Transverse colon (tissue), 4 donors: ENCODE results near the gene LDLRAD4. TPM values are rescaled to one million over a fixed set of nuclear protein-coding genes. Genes with fewer than 3 reads are reported as not detected.

ENCODE experiments used
- DNase-seq: peaks from one replicate; pipeline ENCODE4 v3.0.0-alpha.2; 2019
- H3K27ac ChIP-seq, 4 donors: fragments of 200-600 bp; sonication (generic); 2 replicates each; pipeline ENCODE4 v1.5.1; 2016 to 2018; ENCODE audit warnings: inconsistent platforms in 4 of 4
- H3K27me3 ChIP-seq: fragments of 200-600 bp; sonication (generic); 2 replicates; pipeline ENCODE4 v1.5.1; 2017; ENCODE audit warnings: inconsistent platforms
- H3K36me3 ChIP-seq, 4 donors: fragments of 200-600 bp; sonication (generic); 2 replicates each; pipeline ENCODE4 v1.5.1; 2017 to 2019; ENCODE audit warnings: inconsistent platforms in 4 of 4
- H3K4me1 ChIP-seq, 4 donors: fragments of 200-600 bp; sonication (generic); 2 replicates each; pipeline ENCODE4 v1.5.1; 2017 to 2020; ENCODE audit warnings: inconsistent platforms in 4 of 4
- H3K4me3 ChIP-seq, 4 donors: fragments of 200-600 bp; sonication (generic); 1 replicate in 1 of 4; 2 replicates in 3 of 4; pipeline versions ENCODE4 v1.5.1 to v1.6.1; 2017 to 2019; ENCODE audit warnings: inconsistent platforms in 4 of 4
- H3K9me3 ChIP-seq, 2 donors: fragments of 200-600 bp; sonication (generic); 2 replicates each; pipeline ENCODE4 v1.5.1; 2017 to 2019; ENCODE audit warnings: inconsistent platforms in 2 of 2
- EP300 ChIP-seq: sonication (generic); formaldehyde crosslinking; IDR thresholded peaks from one replicate; pipeline ENCODE4 v1.6.1; 2017; ENCODE audit warnings: antibody characterized with exemption, low read depth
- POLR2A ChIP-seq: fragments of 450-650 bp; IDR thresholded peaks from one replicate; pipeline ENCODE4 v1.6.1; 2016; ENCODE audit warnings: antibody characterized with exemption, mild to moderate bottlenecking, moderate library complexity
- POLR2AphosphoS5 ChIP-seq, 3 donors: sonication (generic); formaldehyde crosslinking; IDR thresholded peaks; one replicate each; pipeline ENCODE4 v1.6.1; 2016; ENCODE audit warnings: antibody characterized with exemption in 3 of 3
- WGBS, 2 donors: methylation state at CpG; one replicate each; pipeline ENCODE4 v1.1.5; 2018; ENCODE audit warnings: low coverage in 1 of 2; 5-methylcytosine and 5-hydroxymethylcytosine counted together
- in situ Hi-C, 4 donors: fragments of 200-750 bp; cut with MboI; loops; one replicate each; pipeline versions ENCODE4 v1.15.0 to v1.15.1; 2017; ENCODE audit warnings: low sequenced_read_pairs in 3 of 4, low pct_ligation_motif_present in 1 of 4, low pct_unique_long_range_greater_than_20kb in 1 of 4
- intact Hi-C: fragments of 100-400 bp; cut with DNase I; formaldehyde crosslinking; loops from one replicate; pipeline ENCODE4 v1.15.1; 2023; ENCODE audit warnings: low total_unique reads
- total RNA-seq, 4 donors: library from RNA; depleted of rRNA; stranded (reverse); fragments of >200 nt; gene quantifications; one replicate each; pipeline ENCODE4 v1.1.0, GENCODE V29; 2016
- TF ChIP-seq, protein P1 (sequence below), 5 experiments: fragments of 200-600 bp in 3 of 5; fragments of 450-650 bp in 2 of 5; sonication (generic) in 3 of 5; IDR thresholded peaks; 1 replicate in 2 of 5; 2 replicates in 3 of 5; pipeline ENCODE4 v1.5.1; 2016 to 2017; ENCODE audit warnings: antibody characterized with exemption in 5 of 5, inconsistent platforms in 3 of 5, mild to moderate bottlenecking in 2 of 5, moderate library complexity in 1 of 5

The LDLRAD4 gene
- total RNA-seq, 4 donors from 2014 or later = 34.8 to 277 (median 60.6) TPM

DNA sequence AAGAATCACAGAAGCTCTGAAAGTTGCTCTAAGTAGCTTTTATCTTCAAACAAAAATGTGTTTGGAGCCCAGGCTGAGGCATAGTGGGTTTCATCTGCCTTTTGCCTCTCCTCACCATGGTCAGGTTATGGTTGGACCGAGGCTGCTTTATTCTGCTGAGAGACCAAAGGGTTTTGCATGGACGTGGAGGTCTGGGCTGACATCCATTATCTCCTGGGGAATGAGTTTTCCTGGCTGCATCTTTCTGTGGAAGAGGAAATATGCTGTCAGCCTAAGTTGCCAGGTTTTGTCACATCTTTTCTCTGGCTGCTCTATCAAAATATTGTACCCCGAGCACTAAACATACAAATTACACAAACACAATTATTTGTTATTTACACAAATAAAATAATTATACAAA, 223.2 kb downstream of the LDLRAD4 start:
- H3K9me3 ChIP-seq = no peaks in the 10 kb centered on the region
- in situ Hi-C loops (loop anchor here in 1 of 4 donors (25.0 kb wide), 1 partner anchor 96 kb away; no protein-coding TSS in a partner anchor), intact Hi-C loops (no loop called here)
- no peak for DNase-seq
- no peaks in the 10 kb centered on the region for H3K36me3 ChIP-seq
- no peak overlapping the region for H3K27ac ChIP-seq
- TF ChIP-seq POLR2AphosphoS5 (IDR thresholded peaks at IDR 0.05) = no peak
- TF ChIP-seq EP300 = no peak
- TF ChIP-seq, protein P1, sequence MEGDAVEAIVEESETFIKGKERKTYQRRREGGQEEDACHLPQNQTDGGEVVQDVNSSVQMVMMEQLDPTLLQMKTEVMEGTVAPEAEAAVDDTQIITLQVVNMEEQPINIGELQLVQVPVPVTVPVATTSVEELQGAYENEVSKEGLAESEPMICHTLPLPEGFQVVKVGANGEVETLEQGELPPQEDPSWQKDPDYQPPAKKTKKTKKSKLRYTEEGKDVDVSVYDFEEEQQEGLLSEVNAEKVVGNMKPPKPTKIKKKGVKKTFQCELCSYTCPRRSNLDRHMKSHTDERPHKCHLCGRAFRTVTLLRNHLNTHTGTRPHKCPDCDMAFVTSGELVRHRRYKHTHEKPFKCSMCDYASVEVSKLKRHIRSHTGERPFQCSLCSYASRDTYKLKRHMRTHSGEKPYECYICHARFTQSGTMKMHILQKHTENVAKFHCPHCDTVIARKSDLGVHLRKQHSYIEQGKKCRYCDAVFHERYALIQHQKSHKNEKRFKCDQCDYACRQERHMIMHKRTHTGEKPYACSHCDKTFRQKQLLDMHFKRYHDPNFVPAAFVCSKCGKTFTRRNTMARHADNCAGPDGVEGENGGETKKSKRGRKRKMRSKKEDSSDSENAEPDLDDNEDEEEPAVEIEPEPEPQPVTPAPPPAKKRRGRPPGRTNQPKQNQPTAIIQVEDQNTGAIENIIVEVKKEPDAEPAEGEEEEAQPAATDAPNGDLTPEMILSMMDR (IDR thresholded peaks at IDR 0.05) = no peak
- no peak for TF ChIP-seq POLR2A
- H3K27me3 ChIP-seq = no peaks in the 10 kb centered on the region
- WGBS, 2 donors = 70 to 92% methylated on average over 1 to 3 of the region's 3 CpGs
- no peaks in the 10 kb centered on the region for H3K4me1 ChIP-seq
- no peak overlapping the region for H3K4me3 ChIP-seq

DNA sequence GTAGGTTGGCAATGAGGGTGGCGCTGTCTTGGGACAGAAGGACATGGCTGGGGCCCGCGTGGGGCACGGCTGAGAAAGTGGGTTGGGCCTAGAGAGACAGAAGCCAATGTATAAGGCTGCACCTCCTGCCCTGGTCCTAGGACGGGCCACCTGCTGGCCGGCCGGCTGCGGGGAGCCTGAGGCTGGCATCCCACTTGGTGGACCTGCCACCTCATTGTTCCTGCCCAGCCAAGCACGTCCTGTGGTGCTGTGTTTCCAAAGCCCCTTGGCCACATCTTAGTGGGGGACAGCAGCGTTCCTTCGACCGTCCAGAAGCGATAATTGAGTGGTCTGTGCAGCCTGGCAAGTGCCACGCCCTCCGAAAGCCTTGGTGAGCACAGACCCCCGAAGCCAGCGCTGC, 223.9 kb downstream of the LDLRAD4 start:
- no peak overlapping the region for H3K4me3 ChIP-seq
- TF ChIP-seq, protein P1 (IDR thresholded peaks at IDR 0.05) = no peak
- TF ChIP-seq EP300 (no peak), POLR2AphosphoS5 (IDR thresholded peaks at IDR 0.05) (no peak), POLR2A (no peak)
- H3K27ac ChIP-seq = no peak overlapping the region
- no peak for DNase-seq
- intact Hi-C loops = no loop called here
- peaks cover 0 to 4% (median 2%) of the 10 kb centered on the region in 4 donors for H3K4me1 ChIP-seq
- in situ Hi-C loops = loop anchor here in 1 of 4 donors (25.0 kb wide), 1 partner anchor 95 kb away; no protein-coding TSS in a partner anchor
- 94 to 100% methylated on average over 1 to 17 of the region's 17 CpGs for WGBS, 2 donors
- no peaks in the 10 kb centered on the region for H3K9me3 ChIP-seq
- no peaks in the 10 kb centered on the region for H3K36me3 ChIP-seq
- no peaks in the 10 kb centered on the region for H3K27me3 ChIP-seq

DNA sequence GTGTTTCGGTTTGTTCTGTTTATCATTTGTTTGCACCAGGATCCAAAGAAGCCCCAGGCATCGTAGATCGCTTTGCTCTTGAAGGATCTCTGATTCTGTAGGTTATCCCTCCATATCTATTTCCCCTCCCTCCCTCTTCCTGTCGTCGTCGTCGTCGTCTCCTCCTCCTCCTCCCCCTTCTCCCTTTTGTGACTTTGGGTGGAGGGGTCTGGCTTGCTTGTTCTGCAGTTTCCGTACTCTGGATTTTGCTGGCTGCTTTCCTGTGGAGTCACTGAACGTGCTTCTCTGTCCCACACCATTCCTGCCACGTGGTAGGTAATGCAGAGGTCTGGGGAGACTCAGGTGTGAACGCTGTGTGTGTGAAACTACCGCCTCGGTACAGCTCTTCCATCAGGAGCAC, 225.0 kb downstream of the LDLRAD4 start:
- no peak overlapping the region for H3K27ac ChIP-seq
- H3K36me3 ChIP-seq = no peaks in the 10 kb centered on the region
- TF ChIP-seq, protein P1 (IDR thresholded peaks at IDR 0.05) = no peak
- TF ChIP-seq EP300 (no peak), POLR2A (no peak), POLR2AphosphoS5 (IDR thresholded peaks at IDR 0.05) (no peak)
- intact Hi-C loops (no loop called here), in situ Hi-C loops (loop anchor here in 1 of 4 donors (25.0 kb wide), 1 partner anchor 94 kb away; no protein-coding TSS in a partner anchor)
- no peak overlapping the region for H3K4me3 ChIP-seq
- no peak for DNase-seq
- H3K4me1 ChIP-seq = peaks cover 0 to 13% (median 6%) of the 10 kb centered on the region in 4 donors
- no peaks in the 10 kb centered on the region for H3K9me3 ChIP-seq
- WGBS, 2 donors = 80 to 83% methylated on average over 11 to 14 of the region's 14 CpGs
- H3K27me3 ChIP-seq = no peaks in the 10 kb centered on the region

DNA sequence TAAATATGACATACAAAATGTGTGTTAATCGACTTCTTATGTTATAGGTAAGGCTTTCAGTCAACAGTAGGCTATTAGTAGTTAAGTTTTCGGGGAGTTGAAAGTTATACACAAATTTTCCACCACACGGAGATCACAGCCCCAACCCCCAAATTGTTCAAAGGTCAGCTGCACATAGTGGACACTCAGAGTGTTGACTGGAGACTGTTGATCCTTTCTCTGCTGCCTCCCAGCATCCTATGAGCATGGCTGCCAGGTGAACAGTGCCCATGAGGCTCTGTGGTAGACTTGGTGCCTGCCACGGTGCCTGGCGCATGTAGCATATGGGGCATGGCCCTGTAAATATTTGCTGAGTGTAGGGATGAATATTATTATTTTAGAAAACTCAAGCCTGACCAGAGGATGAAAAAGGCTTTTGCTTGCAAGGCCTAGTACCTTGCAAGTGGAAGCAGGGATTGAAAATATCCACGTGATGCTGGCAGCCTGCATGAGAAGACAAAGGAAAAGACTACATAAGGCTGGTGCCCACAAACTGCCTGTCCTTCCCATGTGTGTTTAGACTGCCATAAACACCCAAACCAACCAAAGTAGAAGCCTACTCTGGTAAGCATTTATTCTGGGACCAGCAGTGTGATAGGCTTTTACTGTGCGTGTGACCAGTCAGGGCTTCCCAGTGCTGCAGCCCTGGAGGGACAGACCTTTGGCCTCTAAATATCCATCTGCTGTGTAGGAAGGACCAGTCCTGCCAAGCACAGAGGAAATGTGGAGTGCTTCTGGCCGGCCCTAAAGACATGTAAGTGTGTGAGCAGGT, 226.1 kb downstream of the LDLRAD4 start:
- Histone ChIP-seq H3K4me1 (peaks cover 0 to 13% (median 6%) of the 10 kb centered on the region in 4 donors), H3K36me3 (no peaks in the 10 kb centered on the region), H3K27me3 (no peaks in the 10 kb centered on the region), H3K27ac (no peak overlapping the region), H3K4me3 (no peak overlapping the region), H3K9me3 (no peaks in the 10 kb centered on the region)
- TF ChIP-seq POLR2A (no peak), EP300 (no peak), POLR2AphosphoS5 (IDR thresholded peaks at IDR 0.05) (no peak)
- TF ChIP-seq, protein P1 (IDR thresholded peaks at IDR 0.05) = no peak
- 75 to 78% methylated on average over 5 to 8 of the region's 8 CpGs for WGBS, 2 donors
- no peak for DNase-seq
- intact Hi-C loops (no loop called here), in situ Hi-C loops (loop anchor here in 1 of 4 donors (25.0 kb wide), 1 partner anchor 93 kb away; no protein-coding TSS in a partner anchor)
